Vagina (tissue), 2 donors: Measurements from ENCODE around the gene RALGAPA1. TPM values are rescaled to one million over a fixed set of nuclear protein-coding genes. Genes with fewer than 3 reads are reported as not detected.
"Not testable (repeated sequence)": the region's sequence is repeated elsewhere in the genome, so short reads cannot be mapped to it uniquely, and the experiment has no call there.

ENCODE experiments used
- DNase-seq, 2 donors: peaks; one replicate each; pipeline ENCODE4 v3.0.0-alpha.2; 2017; ENCODE audit errors: extremely low spot score in 2 of 2
- H3K27ac ChIP-seq: fragments of 200-600 bp; sonication (generic); one replicate; pipeline ENCODE4 v1.5.1; 2019
- H3K27me3 ChIP-seq: fragments of 200-600 bp; sonication (generic); one replicate; pipeline ENCODE4 v1.5.1; 2019
- H3K36me3 ChIP-seq, 2 donors: fragments of 200-600 bp; sonication (generic); one replicate each; pipeline ENCODE4 v1.5.1; 2017 to 2019
- H3K4me1 ChIP-seq: fragments of 200-600 bp; sonication (generic); one replicate; pipeline ENCODE4 v1.5.1; 2019
- H3K4me3 ChIP-seq, 2 donors: fragments of 200-600 bp; sonication (generic); 1 replicate in 1 of 2; 2 replicates in 1 of 2; pipeline ENCODE4 v1.5.1; 2016 to 2019
- H3K9me3 ChIP-seq: fragments of 200-600 bp; sonication (generic); one replicate; pipeline ENCODE4 v1.5.1; 2019
- CTCF ChIP-seq, 3 experiments: fragments of 450-650 bp in 2 of 3; fragments of 200-600 bp in 1 of 3; sonication (generic) in 1 of 3; IDR thresholded peaks; one replicate each; pipeline ENCODE4 v1.5.1; 2017 to 2019; ENCODE audit warnings: antibody characterized with exemption in 3 of 3, mild to moderate bottlenecking in 2 of 3, moderate library complexity in 2 of 3
- POLR2A ChIP-seq, 2 donors: fragments of 450-650 bp; IDR thresholded peaks; one replicate each; pipeline ENCODE4 v1.6.1; 2017; ENCODE audit warnings: antibody characterized with exemption in 2 of 2, mild to moderate bottlenecking in 2 of 2, moderate library complexity in 2 of 2
- POLR2AphosphoS5 ChIP-seq, 2 donors: sonication (generic); formaldehyde crosslinking; IDR thresholded peaks; one replicate each; pipeline ENCODE4 v1.9.0; 2017; ENCODE audit warnings: antibody characterized with exemption in 2 of 2, mild to moderate bottlenecking in 2 of 2, low read depth in 1 of 2; ENCODE audit not compliant: insufficient read depth in 1 of 2
- intact Hi-C: fragments of 100-400 bp; cut with DNase I; formaldehyde crosslinking; loops from one replicate; pipeline ENCODE4 v1.15.1; 2023
- total RNA-seq: library from RNA; depleted of rRNA; stranded (reverse); fragments of >200 nt; gene quantifications from one replicate; pipeline ENCODE4 v1.2.3, GENCODE V29; 2016

Gene RALGAPA1
- total RNA-seq, 1 donor from 2014 or later, result 77.8 TPM

- Histone ChIP-seq H3K36me3 (peaks cover 0 to 13% of the 10 kb centered on the region in 2 donors), H3K4me1 (no peaks in the 10 kb centered on the region), H3K27ac (no peak overlapping the region), H3K4me3 (no peak overlapping the region), H3K9me3 (no peaks in the 10 kb centered on the region), H3K27me3 (no peaks in the 10 kb centered on the region)
- intact Hi-C loops, result no loop called here
- DNase-seq, result no peak
- TF ChIP-seq POLR2A (IDR thresholded peaks at IDR 0.05) (no peak), CTCF (IDR thresholded peaks at IDR 0.05) (no peak), POLR2AphosphoS5 (IDR thresholded peaks at IDR 0.05; ENCODE audit: insufficient read depth in 1 of 2, low read depth in 1 of 2) (no peak)
Observed at GRCh38 chr14:35741345-35742031, 67.6 kb downstream of the RALGAPA1 start.

GRCh38 chr14:35740215-35740614, 68.9 kb downstream of the RALGAPA1 start:
- TF ChIP-seq POLR2A (IDR thresholded peaks at IDR 0.05), result no peak
- intact Hi-C loops, result no loop called here
- Histone ChIP-seq H3K9me3 (no peaks in the 10 kb centered on the region), H3K4me3 (no peak overlapping the region), H3K36me3 (peaks cover 0 to 6% of the 10 kb centered on the region in 2 donors), H3K4me1 (no peaks in the 10 kb centered on the region), H3K27me3 (no peaks in the 10 kb centered on the region), H3K27ac (no peak overlapping the region)
- DNase-seq, result no peak

GRCh38 chr14:35735163-35735562, 73.9 kb downstream of the RALGAPA1 start:
- H3K4me1 ChIP-seq, intact Hi-C loops, H3K4me3 ChIP-seq, DNase-seq, H3K27me3 ChIP-seq, H3K27ac ChIP-seq, H3K9me3 ChIP-seq, H3K36me3 ChIP-seq: not testable (repeated sequence)

GRCh38 chr14:35733510-35733909, 75.6 kb downstream of the RALGAPA1 start:
- H3K27ac ChIP-seq, H3K4me1 ChIP-seq, H3K27me3 ChIP-seq, intact Hi-C loops, H3K9me3 ChIP-seq, H3K36me3 ChIP-seq, DNase-seq, H3K4me3 ChIP-seq: not testable (repeated sequence)

GRCh38 chr14:35730871-35731270, 78.2 kb downstream of the RALGAPA1 start:
- Histone ChIP-seq H3K9me3 (no peaks in the 10 kb centered on the region), H3K36me3 (no peaks in the 10 kb centered on the region), H3K27me3 (no peaks in the 10 kb centered on the region), H3K4me3 (no peak overlapping the region), H3K4me1 (no peaks in the 10 kb centered on the region), H3K27ac (no peak overlapping the region)
- DNase-seq, result no peak
- TF ChIP-seq POLR2AphosphoS5 (IDR thresholded peaks at IDR 0.05; ENCODE audit: insufficient read depth in 1 of 2, low read depth in 1 of 2) (no peak), POLR2A (IDR thresholded peaks at IDR 0.05) (no peak), CTCF (IDR thresholded peaks at IDR 0.05) (no peak)
- intact Hi-C loops, result no loop called here

- no peak for DNase-seq
- no peaks in the 10 kb centered on the region for H3K9me3 ChIP-seq
- no peaks in the 10 kb centered on the region for H3K36me3 ChIP-seq
- TF ChIP-seq POLR2AphosphoS5 (IDR thresholded peaks at IDR 0.05; ENCODE audit: insufficient read depth in 1 of 2, low read depth in 1 of 2) (no peak), POLR2A (IDR thresholded peaks at IDR 0.05) (no peak), CTCF (IDR thresholded peaks at IDR 0.05) (no peak)
- H3K4me3 ChIP-seq, result no peak overlapping the region
- no peaks in the 10 kb centered on the region for H3K27me3 ChIP-seq
- intact Hi-C loops, result no loop called here
- no peak overlapping the region for H3K27ac ChIP-seq
- no peaks in the 10 kb centered on the region for H3K4me1 ChIP-seq
Observed at GRCh38 chr14:35727764-35728163, 81.3 kb downstream of the RALGAPA1 start.
